GM12878 (cell line): ENCODE data around the gene CHD1L.

Experiments used
- CEBPB ChIP-seq, 2 experiments: fragments of 150-350 bp in 1 of 2; IDR thresholded peaks; 2 replicates each; pipeline ENCODE4 v1.6.1; 2012 to 2014; ENCODE audit warnings: low read depth in 2 of 2, low read length in 2 of 2, borderline replicate concordance in 1 of 2, inconsistent platforms in 1 of 2
- CTCF ChIP-seq, 3 experiments: IDR thresholded peaks in 2 of 3; conservative IDR thresholded peaks in 1 of 3; 2 replicates each; pipeline ENCODE4 v1.5.1; 2011; ENCODE audit warnings: low read depth in 3 of 3, low read length in 3 of 3, mild to moderate bottlenecking in 3 of 3, control low read depth in 2 of 3, moderate library complexity in 2 of 3, inconsistent platforms in 1 of 3, mixed read lengths in 1 of 3; ENCODE audit not compliant: control insufficient read depth in 2 of 3, insufficient read depth in 1 of 3; ENCODE audit errors: extremely low read depth in 1 of 3
- MAX ChIP-seq: IDR thresholded peaks from 2 replicates; pipeline ENCODE4 v1.6.1; 2012; ENCODE audit warnings: low read depth, low read length, improper control_type of control experiment
- POLR2AphosphoS5 ChIP-seq: IDR thresholded peaks from 2 replicates; pipeline ENCODE4 v1.6.1; 2011; ENCODE audit warnings: mild to moderate bottlenecking, low read length, inconsistent platforms
- SMC3 ChIP-seq: IDR thresholded peaks from 2 replicates; pipeline ENCODE4 v1.6.1; 2011; ENCODE audit warnings: low read length, improper control_type of control experiment, borderline replicate concordance

- TF ChIP-seq SMC3 (no peak), CTCF (IDR thresholded peaks at IDR 0.05 in 2 of 3, conservative IDR thresholded peaks at IDR 0.05 in 1 of 3; ENCODE audit: control insufficient read depth in 2 of 3, extremely low read depth in 1 of 3, insufficient read depth in 1 of 3, low read depth in 3 of 3, low read length in 3 of 3) (no peak), POLR2AphosphoS5 (no peak), CEBPB (IDR thresholded peaks at IDR 0.05; ENCODE audit: borderline replicate concordance in 1 of 2, low read depth in 2 of 2, low read length in 2 of 2) (no peak), MAX (no peak)
Observed at GRCh38 chr1:147292012-147292411, 49.5 kb downstream of the CHD1L start.
